WI38 (cell line): ENCODE results near the gene ZDHHC17.

Source experiments
- H3K4me3 ChIP-seq: 2 replicates; pipeline ENCODE4 v1.5.1; 2011; ENCODE audit warnings: low read depth, mild to moderate bottlenecking, control low read depth, low read length
- CTCF ChIP-seq: IDR thresholded peaks from 2 replicates; pipeline ENCODE4 v1.5.1; 2012; ENCODE audit warnings: low read depth, mild to moderate bottlenecking, control low read depth, low read length

ZDHHC17 gene

GRCh38 chr12:76883151-76883550, 119.2 kb downstream of the ZDHHC17 start:
- no peak overlapping the region for H3K4me3 ChIP-seq
- TF ChIP-seq CTCF = no peak

- TF ChIP-seq CTCF = no peak
- H3K4me3 ChIP-seq = no peak overlapping the region
These were observed 119.9 kb downstream of the ZDHHC17 start for GRCh38 chr12:76883811-76884210.

DNA sequence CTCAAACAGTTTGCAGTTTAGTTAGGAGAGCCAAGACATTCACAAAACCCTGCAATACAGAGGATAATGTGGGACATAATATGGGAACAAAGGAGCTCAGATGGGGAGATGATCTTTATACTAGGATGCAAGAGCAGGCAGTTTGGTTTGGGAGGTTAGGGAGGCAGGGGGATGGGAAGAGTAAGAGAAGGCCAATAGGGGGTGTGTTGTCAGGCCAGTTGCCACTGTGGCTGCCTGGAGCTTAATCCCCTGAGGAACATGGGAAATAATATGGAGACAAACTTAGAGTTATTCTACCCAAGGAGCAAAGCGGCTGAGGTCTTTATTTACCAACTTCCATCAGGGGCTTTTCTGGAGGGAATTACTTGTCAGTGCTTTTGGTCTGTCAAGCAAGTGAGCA, 124.9 kb downstream of the ZDHHC17 start:
- no peak for TF ChIP-seq CTCF
- no peak overlapping the region for H3K4me3 ChIP-seq

GRCh38 chr12:76890151-76891143, 126.5 kb downstream of the ZDHHC17 start:
- H3K4me3 ChIP-seq = no peak overlapping the region
- no peak for TF ChIP-seq CTCF

- H3K4me3 ChIP-seq = no peak overlapping the region
- TF ChIP-seq CTCF = no peak
These were observed 127.7 kb downstream of the ZDHHC17 start for GRCh38 chr12:76891609-76892008.

DNA sequence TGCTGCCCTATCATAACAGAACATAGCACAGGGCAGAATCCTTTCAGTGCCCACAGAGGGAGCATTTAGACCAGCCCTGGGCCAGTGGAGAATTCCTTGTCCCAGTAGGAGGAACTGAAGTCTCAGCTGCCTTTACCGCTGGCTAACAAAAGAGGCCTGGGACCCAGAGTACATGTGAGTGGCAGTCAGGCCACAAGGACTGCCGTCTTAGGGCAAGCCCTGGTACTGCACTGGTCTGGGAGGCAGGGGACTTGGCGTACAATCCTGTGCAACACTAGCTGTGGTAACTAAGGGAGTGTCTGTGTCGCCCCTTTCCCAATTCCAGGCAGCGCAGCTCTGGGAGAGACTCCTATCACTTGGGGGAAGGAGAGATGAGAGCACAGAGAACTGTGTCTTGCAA, 131.9 kb downstream of the ZDHHC17 start:
- no peak overlapping the region for H3K4me3 ChIP-seq
- no peak for TF ChIP-seq CTCF

- no peak for TF ChIP-seq CTCF
- H3K4me3 ChIP-seq = no peak overlapping the region
These were observed 132.4 kb downstream of the ZDHHC17 start for GRCh38 chr12:76896274-76896673.
